HG03159 (cell line): ENCODE data around the gene IVL.

ENCODE experiments used
- ATAC-seq: cut with Tn5 transposase; IDR thresholded peaks from one replicate; pipeline ENCODE4 v1.9.1; 2021; ENCODE audit warnings: mild to moderate bottlenecking, moderate library complexity; ENCODE audit not compliant: unreplicated experiment

Gene IVL

DNA sequence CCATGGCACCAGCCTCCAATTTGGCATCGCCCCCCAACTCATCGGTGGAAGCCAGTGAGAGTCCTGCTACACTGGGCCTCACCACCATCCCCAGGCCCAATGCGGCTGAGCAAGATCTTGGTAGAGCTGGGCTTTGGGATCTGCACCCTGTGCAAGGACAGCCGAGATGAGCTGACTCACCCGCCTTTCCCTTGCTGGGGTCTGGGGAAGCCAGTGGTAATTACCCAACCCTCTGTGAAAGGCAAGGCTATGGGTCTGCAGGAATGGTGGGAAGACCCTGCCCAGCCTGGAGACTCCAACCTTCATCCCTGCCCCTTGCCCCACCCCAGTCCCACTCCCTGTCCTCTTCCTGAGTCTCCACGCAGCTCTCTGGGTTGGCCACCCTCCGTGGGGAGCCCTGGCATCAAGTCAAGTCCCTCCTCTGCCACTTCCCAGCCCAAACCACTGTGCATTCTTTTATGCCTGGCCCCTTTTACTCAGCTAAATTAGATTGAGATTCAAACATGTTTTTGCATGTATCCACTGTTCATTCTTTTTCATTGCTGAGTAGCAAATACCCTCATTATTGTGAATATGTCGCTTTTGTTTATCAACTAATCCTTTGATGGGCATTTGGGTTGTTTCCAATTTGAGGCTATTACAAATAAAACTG is 21.5 kb upstream of the IVL start:
- no peak for ATAC-seq

DNA sequence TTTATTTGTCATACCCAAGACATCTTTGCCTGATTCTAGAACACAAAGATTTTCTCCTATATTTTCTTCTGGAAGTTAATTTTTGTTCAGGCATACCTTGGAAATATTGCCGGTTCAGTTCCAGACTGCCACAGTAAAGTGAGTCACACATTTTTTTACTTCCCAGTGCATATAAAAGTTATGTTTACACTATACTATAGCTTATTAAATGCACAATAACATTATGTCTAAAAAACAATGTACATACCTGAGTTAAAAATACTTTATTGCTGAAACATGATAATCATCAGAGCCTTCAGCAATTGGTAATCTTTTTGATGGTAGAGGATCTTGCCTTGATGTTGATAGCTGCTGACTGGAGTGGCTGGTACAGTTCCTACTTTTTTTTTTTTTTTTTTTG is 20.2 kb upstream of the IVL start:
- ATAC-seq, result no peak

DNA sequence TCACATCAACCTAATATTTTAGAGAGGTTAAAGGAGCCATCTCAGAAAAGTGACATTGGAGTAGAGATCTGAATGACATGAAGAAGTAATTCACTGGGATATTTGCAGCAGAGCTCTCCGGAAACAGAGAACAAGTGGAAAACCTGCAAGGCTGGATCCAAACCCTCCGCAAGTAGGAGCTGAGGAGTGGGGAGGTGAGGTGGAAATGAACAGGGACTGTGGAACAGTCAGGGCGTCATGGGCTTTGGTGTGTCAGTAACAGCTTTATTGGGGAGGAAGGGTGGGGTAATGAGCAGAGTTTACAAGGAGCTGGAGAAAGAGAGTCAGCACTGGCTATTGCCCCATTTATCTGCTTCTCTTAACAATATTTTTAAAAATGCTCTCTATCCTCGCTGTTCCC is 9.3 kb upstream of the IVL start:
- no peak for ATAC-seq

DNA sequence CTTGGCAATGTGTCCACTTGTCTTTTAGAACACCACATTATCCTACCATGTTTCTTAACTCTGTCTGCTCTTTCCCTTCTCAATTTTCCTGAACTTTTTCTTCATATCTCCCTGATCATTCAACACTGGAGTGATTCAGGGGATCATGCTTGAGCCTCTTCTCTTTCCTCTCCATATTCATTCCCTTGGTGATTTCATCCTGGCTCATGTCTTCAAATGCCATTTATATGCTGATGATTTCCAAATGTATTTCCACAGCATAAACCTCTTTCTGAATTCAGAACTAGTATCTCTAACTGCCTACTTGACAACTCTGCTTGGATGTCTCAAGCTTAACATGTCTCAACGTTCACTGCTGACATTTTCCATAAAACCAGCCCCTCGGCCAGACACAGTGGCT is 8.5 kb upstream of the IVL start:
- ATAC-seq, result no peak

DNA sequence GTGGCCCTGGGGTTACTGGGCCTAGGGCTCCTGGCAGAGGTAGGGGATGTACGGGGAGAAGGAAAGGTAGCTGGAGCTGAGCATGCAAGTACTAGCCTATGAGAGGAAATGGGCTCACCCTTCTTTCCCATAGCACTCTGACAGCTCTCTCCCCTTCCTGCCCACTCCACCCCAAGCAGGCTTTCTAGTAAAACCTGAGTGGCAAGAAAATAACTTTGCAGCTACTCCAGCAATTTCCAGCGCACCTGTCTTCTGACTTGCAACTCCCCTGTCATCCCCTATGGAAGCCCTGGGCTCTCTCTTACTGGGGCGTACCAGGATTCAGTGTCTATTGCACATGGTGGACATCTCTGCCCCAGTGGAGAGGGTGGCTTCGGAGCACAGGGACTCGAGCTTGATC is 6.7 kb upstream of the IVL start:
- ATAC-seq, result no peak

DNA sequence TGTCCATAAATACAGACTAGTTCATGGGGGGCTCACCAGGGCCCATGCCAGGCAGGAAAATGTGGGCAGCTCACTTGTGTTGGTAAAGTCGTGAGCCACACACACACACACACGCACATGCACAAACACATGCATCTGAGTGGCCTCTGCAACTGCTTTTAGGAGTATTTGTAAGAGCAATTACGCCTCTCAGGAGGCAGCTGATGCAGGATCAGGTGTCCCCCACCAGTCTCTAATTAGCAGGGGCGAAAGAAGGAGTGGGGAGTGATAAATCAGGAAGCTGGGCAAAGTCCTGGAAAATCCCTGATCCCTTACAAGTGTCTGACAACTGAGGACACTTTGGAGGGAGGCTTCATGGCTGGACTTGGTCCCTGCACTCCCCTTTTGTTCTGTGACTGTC is 5.7 kb upstream of the IVL start:
- ATAC-seq, result no peak

DNA sequence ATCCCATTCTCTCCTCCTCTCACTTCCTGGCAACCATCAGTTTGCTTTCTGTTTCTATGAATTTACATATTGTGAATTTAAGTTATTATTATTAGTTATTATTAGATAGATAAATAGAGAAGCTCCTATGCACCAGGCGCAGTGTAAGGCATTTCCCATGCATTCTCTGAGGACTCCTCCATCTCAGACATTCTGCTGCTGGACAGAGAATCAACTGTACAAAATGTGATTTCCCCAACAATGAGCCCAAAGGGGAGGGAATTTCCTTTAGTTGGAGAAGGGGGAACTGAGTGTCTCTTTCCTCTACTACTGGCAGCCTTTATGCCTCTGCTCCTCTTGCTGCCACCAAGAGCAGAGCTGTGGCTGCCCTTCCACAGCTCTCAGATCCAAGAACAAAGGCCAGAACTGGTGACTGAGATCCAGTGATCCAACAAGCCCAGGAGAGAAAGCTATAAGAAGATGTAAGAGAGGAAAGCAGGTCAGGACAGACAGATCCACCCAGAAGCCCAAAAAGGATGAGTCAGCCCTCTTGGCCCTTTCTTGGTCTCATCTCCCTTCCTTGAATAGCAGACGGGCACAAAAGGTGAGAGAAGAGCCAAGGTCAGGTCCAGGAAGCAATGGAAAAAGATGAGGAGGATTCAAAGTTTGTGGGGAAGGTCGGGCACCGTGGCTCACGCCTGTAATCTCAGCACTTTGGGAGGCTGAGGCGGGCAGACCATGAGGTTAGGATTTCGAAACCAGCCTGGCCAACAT is 3.5 kb upstream of the IVL start:
- ATAC-seq, result no peak

DNA sequence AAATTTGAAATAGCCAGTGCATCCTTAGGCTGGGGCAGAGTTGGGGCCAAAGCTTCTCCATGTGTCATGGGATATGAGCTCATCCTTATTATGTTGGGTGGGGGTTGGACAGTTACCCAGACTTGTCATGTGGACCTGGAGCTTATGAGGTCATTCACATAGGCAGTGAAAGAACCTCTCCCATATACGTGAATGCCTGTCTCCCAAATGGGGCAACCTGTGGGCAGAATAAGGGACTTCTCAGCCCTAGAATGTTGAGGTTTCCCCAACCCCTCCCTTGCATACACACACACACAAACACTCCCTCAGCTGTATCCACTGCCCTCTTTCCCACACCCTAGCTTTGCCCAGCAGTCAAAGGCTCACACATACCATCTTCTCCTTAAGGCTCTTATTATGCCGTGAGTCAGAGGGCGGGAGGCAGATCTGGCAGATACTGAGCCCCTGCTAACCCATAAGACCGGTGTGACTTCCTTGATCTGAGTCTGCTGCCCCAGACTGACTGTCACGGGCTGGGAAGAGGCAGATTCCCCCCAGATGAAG is 2.3 kb upstream of the IVL start:
- ATAC-seq, result no peak

DNA sequence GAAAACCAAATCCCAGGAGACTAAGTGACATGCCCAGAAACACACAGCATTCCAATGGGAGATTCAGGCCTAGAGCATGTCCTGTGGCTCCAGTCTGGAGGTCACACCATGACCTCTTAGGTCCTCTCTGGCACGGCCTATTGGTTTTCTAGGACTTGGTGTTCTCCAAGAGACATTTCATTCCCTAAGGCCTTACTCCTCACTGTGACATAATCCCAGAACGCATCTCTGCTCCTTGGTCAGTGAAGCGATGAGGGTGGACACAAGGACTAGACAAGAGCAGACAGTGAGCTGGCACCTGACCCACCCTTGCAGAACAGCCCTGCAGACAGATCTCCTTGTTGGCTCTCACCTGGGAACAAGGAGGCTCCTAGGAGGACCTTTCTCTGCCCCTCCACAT is 860 bp downstream of the IVL start:
- ATAC-seq, result no peak

DNA sequence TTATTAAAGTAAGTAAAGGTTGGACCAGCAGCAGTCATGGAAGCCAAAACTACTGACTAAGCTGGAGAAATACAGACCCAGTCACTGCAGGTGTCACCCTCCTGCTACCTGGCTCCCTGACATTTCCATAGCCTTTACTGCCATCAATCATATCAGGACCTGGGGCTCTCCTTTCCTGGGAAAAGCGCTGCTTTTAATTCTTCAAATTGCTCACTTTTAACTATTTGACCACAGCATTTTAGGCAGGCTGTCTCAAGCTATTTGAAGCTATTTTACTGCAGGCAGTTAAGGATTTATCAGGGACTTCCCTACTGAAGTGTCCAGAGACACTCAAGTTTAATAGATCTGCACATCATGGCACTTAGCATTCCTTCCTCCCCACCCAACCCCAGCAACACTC is 4.1 kb downstream of the IVL start:
- ATAC-seq, result no peak

DNA sequence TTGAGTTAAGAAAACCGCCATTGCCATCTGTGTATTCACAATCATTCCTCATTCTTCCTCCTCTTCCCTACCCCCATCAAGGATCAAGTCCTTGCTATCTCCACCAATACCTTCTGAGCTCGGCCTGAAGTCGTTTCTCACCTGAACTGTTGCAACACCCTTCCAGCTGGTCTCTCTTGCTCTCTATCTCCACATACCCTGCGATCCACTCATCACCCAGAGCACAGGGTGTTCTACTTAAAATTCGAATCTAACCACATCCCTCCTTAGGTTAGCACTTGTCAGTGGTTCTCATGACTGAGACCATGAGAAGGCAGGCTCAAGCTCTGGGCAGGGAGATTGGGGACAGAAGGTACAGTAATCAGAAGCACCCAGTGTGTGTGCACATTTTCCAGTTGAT is 4.6 kb downstream of the IVL start:
- no peak for ATAC-seq

DNA sequence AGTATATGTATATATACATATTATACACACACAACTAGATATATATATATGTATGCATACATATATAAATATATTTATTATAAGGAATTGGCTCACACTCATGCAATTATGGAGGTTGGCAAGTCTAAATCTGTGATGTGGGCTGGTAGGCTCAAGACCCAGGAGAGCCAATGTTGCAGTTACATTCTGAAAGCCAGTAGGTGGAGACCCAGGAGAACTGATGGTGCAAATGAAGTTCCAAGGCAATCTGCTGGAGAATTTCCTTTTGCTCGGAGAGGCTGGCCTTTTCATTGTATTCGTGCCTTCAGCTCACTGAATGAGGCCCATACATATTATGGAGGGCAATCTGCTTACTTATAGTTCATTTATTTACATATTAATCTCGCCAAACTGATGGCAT is 9.4 kb downstream of the IVL start:
- ATAC-seq, result no peak

DNA sequence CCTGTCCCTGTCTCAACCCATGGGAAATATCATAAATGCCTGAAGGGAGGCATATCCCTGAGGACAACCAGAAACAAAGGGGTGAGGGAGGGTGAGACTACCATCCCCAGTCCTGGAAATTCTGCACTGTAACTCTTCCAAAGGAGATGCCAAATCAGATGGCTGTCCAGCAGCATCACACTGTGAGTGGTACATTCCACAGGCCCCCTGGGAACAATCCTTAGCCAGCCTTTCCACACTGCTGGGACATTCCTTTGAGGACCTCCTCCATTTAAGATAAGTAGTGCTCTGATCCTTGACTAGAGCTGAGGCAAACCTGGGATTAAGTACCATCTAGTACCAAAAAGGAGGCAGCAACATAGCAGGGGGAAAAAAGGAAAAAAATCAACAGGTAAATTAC is 10.7 kb downstream of the IVL start:
- ATAC-seq, result no peak

DNA sequence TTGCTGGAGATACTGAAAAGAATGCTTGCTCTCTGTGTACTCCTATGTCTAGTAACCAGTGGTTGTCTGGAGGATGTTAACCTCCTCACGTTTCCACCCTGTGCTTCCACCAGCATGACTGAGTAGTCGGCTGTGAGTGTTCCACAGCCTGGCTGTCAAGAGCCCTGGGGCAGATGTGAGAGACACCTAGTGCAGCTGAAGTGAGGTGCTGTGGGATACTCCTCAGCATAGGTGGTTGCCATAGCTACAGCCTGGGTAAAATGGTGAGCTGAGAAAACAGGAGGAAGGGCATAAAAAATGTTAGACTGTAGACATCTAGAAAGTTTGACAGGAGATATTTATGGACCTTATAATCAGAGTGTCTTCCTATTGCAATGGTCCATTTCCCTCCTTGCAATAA is 15.8 kb downstream of the IVL start:
- no peak for ATAC-seq

DNA sequence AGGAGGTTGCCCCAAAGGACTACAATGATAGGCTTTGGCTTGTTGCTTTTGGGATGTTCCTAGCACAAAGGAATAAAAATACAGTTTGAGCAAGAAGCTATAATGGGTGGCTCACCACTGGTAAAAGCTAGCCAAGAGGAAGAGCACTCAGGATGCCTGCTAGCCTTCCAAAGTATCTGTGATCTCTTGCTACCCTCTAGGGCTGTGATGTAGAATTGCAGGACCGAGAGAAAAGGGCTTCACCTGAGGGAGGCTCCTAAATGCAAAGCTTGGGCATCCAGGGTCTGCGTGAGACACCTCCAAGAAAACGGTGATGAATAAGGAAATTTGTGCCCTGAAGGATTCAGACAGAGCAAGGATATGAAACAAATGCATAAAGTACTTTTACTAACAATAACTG is 17.7 kb downstream of the IVL start:
- no peak for ATAC-seq

DNA sequence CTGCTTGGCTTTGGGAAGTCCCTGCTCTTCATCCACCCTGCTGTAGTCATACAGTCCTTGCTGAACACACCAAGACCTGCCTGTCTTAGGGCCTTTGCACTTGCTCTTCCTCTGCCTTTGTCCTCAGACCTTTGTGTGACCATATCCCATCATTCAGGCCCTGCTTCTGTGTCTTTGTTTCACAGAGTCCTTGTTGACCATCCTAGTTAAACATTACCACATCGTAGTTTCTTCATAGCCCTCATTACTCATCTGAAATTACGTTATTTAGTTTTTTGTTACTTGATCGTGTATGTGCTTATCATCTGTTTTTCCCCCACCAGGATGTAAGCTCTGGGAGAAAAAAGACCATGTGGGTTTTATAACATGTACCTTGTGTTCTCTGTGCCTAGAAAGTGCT is 20.3 kb downstream of the IVL start:
- ATAC-seq, result no peak

DNA sequence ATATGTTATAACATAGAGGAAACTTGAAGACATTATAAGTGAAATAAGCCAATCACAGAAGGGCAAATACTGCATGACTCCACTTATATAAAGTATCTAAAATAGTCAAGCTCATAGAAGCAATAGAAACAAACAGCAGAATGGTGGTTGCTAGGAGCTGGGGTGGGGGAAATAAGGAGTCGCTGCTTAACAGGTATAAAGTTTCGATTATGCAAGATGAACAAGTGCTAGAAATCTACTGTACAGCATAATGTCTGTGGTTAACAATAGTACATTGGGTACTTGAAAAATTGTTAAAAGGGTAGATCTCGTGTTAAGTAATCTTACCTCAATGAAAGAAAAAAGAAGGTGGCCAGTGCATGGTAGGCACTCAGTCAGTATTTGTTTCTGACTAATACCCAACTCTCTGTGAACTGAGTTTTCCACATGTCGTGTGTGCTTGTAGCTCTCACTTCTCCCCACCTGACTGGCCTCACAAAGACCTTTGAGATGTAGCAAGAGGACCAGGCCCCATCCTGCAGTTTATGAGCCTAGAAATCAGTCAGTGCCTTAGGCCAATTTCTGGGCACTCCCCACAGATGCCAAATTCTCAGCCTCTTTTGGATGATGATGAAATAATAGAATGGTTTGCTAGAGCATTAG is 23.9 kb downstream of the IVL start:
- ATAC-seq, result no peak

DNA sequence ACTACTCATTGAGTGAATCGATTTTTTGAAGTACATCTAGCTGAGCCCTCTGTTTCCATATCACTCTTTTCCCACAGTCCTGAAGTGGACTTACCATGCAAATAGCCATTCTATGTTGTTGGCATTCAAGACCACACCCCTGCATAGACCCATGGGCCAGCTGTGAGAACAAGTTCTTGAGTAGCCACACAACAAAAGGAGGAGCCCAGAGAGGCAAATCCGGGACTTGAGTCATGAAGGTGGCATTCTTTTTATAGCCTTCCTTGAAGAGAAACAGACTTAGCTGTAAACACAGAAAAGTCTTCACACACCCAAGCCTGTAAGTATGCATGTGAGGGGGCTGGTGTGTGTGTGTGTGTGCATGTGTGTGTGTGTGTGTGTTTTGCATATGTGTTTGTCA is 24.9 kb downstream of the IVL start:
- no peak for ATAC-seq

DNA sequence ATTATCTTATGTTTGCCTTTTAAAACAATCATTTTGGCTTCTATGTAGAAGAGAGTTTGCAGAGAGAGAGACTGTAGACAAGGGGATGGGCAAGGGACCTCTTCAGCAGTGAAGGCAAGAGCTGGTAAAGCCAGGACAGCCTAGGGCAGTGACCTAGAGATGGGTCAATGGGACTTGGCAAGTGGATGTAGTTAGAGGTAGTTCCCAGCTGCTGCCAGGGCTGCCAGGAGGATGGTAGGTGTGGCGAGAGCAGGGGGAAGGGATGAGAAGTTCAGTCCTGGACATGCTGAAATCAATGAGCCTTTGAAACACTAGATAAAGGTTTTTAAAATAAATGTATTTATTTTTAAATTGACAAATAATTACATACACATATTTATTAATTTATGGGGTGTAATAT is 32.3 kb downstream of the IVL start:
- no peak for ATAC-seq

DNA sequence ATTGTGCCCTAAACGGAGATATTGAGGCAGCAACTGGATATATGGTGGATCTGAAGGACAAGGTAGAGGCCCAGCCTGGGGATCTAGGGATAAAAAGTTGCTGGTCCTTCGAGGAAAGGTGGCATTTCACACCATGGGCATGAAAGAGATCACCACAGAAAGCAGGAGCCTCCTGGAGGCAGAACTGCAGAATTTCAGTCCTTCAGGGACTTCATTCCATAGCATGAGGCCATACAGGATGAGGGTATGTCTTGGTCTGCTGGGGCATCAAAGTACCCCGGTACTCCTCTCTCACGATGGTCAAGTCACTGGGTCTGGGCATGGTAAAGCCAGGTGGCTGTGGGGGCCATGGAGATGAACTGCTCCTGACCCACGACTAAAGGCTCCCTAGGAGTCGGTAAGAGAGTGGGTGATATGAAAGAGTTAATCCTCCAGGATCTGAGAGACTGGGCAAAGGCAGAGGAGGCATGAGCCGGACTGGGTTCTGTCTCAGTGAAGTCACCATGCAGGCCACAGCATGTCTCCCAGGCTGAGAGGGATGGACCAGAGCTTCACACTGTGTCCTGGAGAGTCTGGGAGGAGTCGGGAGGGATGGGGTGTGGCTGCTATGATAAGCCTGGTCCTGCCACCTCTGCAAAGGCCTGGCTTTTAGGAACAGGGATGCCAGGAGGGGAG is 32.8 kb downstream of the IVL start:
- ATAC-seq, result no peak

DNA sequence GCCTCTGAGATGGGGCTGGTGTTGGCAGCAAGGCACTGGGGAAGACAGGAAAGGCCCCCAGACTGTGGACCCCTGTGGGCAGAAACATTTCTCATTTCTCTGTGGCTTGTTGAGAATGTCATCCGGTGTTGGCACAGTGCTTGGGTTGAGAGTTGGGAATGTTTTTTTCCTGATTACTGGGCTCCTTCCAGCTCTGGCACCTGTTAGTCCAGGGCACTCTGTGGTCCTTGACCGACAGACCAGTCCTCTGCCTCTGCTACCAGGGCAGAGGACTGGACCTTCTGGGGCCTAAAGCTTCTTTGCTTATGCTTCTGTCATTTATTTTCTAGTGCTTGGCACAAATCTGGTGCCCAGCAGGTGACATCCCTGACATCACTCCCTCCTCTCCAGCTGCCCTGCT is 33.8 kb downstream of the IVL start:
- ATAC-seq, result no peak

DNA sequence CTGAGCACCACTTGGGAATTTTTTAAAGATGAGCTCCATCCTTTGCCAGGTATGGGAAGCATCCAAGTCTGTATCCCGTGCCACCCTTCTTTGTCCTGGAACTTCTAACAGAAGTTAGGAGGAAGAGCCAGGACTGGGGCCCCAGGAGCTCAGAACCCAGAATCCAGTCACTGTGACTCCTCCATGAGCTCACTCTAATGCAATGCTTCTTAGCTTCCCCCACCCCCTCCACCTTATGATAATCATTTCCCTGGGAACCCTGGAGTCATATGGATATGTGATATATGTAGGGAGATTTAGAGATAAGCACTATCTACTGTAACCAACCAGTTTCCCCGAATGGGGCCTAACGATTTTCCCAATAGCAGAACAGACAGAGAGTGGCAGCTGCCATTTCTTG is 37.9 kb downstream of the IVL start:
- ATAC-seq, result no peak
